H1 (cell line): ENCODE data around the gene NUMB. TPM values are rescaled to one million over a fixed set of nuclear protein-coding genes. Genes with fewer than 3 reads are reported as not detected.

ENCODE experiments used
- ATF3 ChIP-seq: IDR thresholded peaks from 2 replicates; pipeline ENCODE4 v1.6.1; 2011; ENCODE audit warnings: low read depth, mild to moderate bottlenecking, low read length; ENCODE audit not compliant: insufficient read depth
- CBX8 ChIP-seq: fragments of 300-800, 300-1000 bp; sonication (generic); IDR thresholded peaks from 2 replicates; pipeline ENCODE4 v1.7.1; 2016; ENCODE audit warnings: low read depth, low read length, borderline replicate concordance
- CHD7 ChIP-seq: fragments of 300-600 bp; sonication (generic); IDR thresholded peaks from 2 replicates; pipeline ENCODE4 v1.7.1; 2012; ENCODE audit warnings: low read length, moderate library complexity, mild to moderate bottlenecking, inconsistent platforms; ENCODE audit not compliant: insufficient replicate concordance
- KDM1A ChIP-seq: fragments of 200-600, 300-600 bp; sonication (generic); IDR thresholded peaks from 2 replicates; pipeline ENCODE4 v1.7.1; 2016; ENCODE audit warnings: mild to moderate bottlenecking, low read length, borderline replicate concordance
- MAFK ChIP-seq: IDR thresholded peaks from 2 replicates; pipeline ENCODE4 v1.6.1; 2012; ENCODE audit warnings: low read depth, mild to moderate bottlenecking, improper control_type of control experiment, low read length
- POLR2A ChIP-seq, 2 experiments: IDR thresholded peaks; 1 replicate in 1 of 2; 2 replicates in 1 of 2; pipeline ENCODE4 v1.6.1; 2011; ENCODE audit warnings: low read depth in 2 of 2, low read length in 2 of 2, mild to moderate bottlenecking in 2 of 2; ENCODE audit errors: control extremely low read depth in 1 of 2
- POU5F1 ChIP-seq: IDR thresholded peaks from 2 replicates; pipeline ENCODE4 v1.6.1; 2011; ENCODE audit warnings: low read depth, mild to moderate bottlenecking, low read length, moderate library complexity
- RAD21 ChIP-seq, 2 experiments: IDR thresholded peaks in 1 of 2; conservative IDR thresholded peaks in 1 of 2; 2 replicates each; pipeline ENCODE4 v1.6.1; 2011; ENCODE audit warnings: low read depth in 2 of 2, low read length in 2 of 2, improper control_type of control experiment in 1 of 2, inconsistent platforms in 1 of 2, mild to moderate bottlenecking in 1 of 2, moderate library complexity in 1 of 2
- SIN3A ChIP-seq, 2 experiments: IDR thresholded peaks in 1 of 2; conservative IDR thresholded peaks in 1 of 2; 2 replicates each; pipeline ENCODE4 v1.6.1; 2011 to 2012; ENCODE audit warnings: low read length in 2 of 2, improper control_type of control experiment in 1 of 2, low read depth in 1 of 2, mild to moderate bottlenecking in 1 of 2
- polyA plus RNA-seq, 7 experiments: library from polyadenylated mRNA; depleted of rRNA in 3 of 7; stranded (reverse) in 5 of 7; unstranded in 2 of 7; fragments of >200 nt in 5 of 7; fragments of 200-250 nt in 2 of 7; gene quantifications; 1 replicate in 5 of 7; 2 replicates in 1 of 7; 4 replicates in 1 of 7; pipeline versions ENCODE4 v1.2.1 to v1.2.3, GENCODE V29; 2011 to 2013; ENCODE audit warnings: missing spikeins in 2 of 7, mixed read lengths in 2 of 7
- total RNA-seq: library from RNA; stranded (reverse); fragmentation: NEBNext Ultra II Directional; extraction: Animal tissue kit (Norgen Biotek cat#: 25700); gene quantifications from 2 replicates; pipeline ENCODE4 v1.2.1, GENCODE V29; 2021

Gene NUMB
- total and polyA plus RNA-seq, 2 of the 8 experiments (the other 6 are each of a cell fraction or from before 2014, with no cell fraction given) = 54.3 to 78.1 TPM

GRCh38 chr14:73458183-73458976 lies at the start of gene NUMB (continued):
- no peak for TF ChIP-seq POU5F1
- peak; percentile 77 to 88; a peak in 2 of 3 replicates for TF ChIP-seq POLR2A (IDR thresholded peaks at IDR 0.05; ENCODE audit: control extremely low read depth in 1 of 2, low read depth in 2 of 2, low read length in 2 of 2)
- TF ChIP-seq CHD7 = no peak
- TF ChIP-seq MAFK = no peak
- no peak for TF ChIP-seq ATF3
- no peak for TF ChIP-seq RAD21 (IDR thresholded peaks at IDR 0.05 in 1 of 2, conservative IDR thresholded peaks at IDR 0.05 in 1 of 2; ENCODE audit: low read depth in 2 of 2, low read length in 2 of 2)
- TF ChIP-seq CBX8 = no peak
- no peak for TF ChIP-seq KDM1A
- peak in 1 of 2 experiments; percentile 47; a peak in 1 of 4 replicates for TF ChIP-seq SIN3A (conservative IDR thresholded peaks at IDR 0.05 in 1 of 2, IDR thresholded peaks at IDR 0.05 in 1 of 2; ENCODE audit: low read depth in 1 of 2, low read length in 2 of 2)
